Activated CD4-positive, CD25-positive, alpha-beta regulatory T cell (primary cell): ENCODE measurements around the gene RPS18.
"Not testable (repeated sequence)": the region's sequence is repeated elsewhere in the genome, so short reads cannot be mapped to it uniquely, and the experiment has no call there.

ENCODE experiments used
- DNase-seq, 4 experiments: peaks; one replicate each; lab custom pipeline; 2025; lab: John Stamatoyannopoulos, UW

RPS18 gene

GRCh38 chr6:33272275-33273128 lies 627 bp downstream of the RPS18 start:
- DNase-seq: no peak

GRCh38 chr6:33273129-33273923 lies 1.5 kb downstream of the RPS18 start:
- DNase-seq: no peak

GRCh38 chr6:33273924-33274902 lies 2.3 kb downstream of the RPS18 start:
- no peak for DNase-seq

- DNase-seq: not testable (repeated sequence)
Observed at GRCh38 chr6:33275795-33276580, 4.1 kb downstream of the RPS18 start.

- no peak for DNase-seq
Observed at GRCh38 chr6:33276581-33276863, 4.6 kb downstream of the RPS18 start.

GRCh38 chr6:33276864-33277662 lies 5.2 kb downstream of the RPS18 start, which contains the start of gene B3GALT4:
TSS of gene B3GALT4 (plus strand) at chr6:33277123. CDS start at chr6:33277420, 297 bp downstream.
- peak; percentile 42 to 70 (median 58) for DNase-seq

GRCh38 chr6:33277663-33278391 lies 6.0 kb downstream of the RPS18 start:
- peak in 1 of 4 experiments; percentile 12 for DNase-seq

GRCh38 chr6:33278392-33278741 lies 6.5 kb downstream of the RPS18 start:
- DNase-seq: no peak

- no peak for DNase-seq
Observed at GRCh38 chr6:33278810-33279209, 6.9 kb downstream of the RPS18 start.

GRCh38 chr6:33279257-33279695 lies 7.4 kb downstream of the RPS18 start:
- no peak for DNase-seq

GRCh38 chr6:33279971-33280511 lies 8.2 kb downstream of the RPS18 start:
- no peak for DNase-seq

- DNase-seq: no peak
Observed at GRCh38 chr6:33280539-33280938, 8.7 kb downstream of the RPS18 start.

GRCh38 chr6:33285214-33285613 lies 13.3 kb downstream of the RPS18 start:
- DNase-seq: not testable (repeated sequence)

GRCh38 chr6:33286946-33287914 lies 15.4 kb downstream of the RPS18 start:
- DNase-seq: no peak

GRCh38 chr6:33288141-33288920 lies 16.5 kb downstream of the RPS18 start:
- no peak for DNase-seq

GRCh38 chr6:33288921-33289783 lies 17.3 kb downstream of the RPS18 start, which contains the start of the genes PFDN6 and WDR46:
TSS of gene PFDN6 (plus strand) at chr6:33289601. CDS start at chr6:33289857, 256 bp downstream.
TSS of gene WDR46 (minus strand) at chr6:33289239. CDS start at chr6:33289170, 69 bp downstream.
- DNase-seq: peak; percentile 50 to 59 (median 58)
